ENCODE results near the gene NOSIP.

The NOSIP gene

DNA sequence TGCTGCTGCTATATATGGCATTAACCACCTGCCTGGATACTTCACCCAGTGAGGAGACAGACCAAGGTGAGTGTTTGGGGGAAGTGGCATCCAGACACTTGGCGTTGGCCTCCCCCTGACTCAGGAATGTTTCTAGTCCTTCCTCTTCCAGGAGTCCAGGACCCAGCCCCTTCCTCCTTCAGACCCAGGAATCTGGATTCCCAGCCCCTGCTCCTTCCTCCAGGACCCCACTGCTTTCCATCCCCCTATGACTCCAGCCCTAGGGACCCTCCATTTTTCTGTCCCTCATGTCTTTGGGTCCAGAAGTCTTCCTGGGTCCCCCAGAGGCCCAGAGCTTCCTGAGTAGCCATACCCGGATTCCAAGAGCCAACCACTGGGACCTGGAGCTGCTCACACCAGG is 2.9 kb upstream of the NOSIP start:
- DNase-seq (ENCODE audit: low read depth), result no peak
- H3K4me3 ChIP-seq (ENCODE audit: low read depth, low read length), result no peak overlapping the region
- TF ChIP-seq CTCF (conservative IDR thresholded peaks at IDR 0.05; ENCODE audit: low read depth, low read length), result no peak

DNA sequence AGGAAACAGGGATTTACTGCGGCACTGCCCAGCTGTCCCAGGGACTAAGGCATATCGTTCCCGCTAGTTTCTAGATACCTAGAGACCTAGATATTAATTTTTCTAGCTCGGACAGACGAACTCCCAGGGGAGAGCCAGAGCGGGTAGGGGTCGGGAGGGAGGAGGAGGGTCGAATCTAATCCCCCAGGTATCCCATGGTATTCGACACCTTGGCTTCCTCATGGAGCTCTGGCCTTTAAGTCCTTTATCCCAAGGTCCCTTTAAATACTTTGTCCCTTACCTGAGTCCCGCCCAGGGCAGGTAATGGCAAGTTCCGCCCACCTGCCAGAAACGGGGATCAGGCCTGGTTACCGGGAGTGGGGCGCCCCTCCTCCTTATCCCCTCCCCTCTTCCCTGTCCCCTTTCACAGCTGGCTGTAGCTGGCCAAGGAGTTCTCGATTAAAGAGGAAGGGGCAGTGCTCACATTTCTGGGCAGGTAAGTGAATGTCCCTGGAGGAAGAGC is 702 bp upstream of the NOSIP start, which contains the start of gene PRRG2:
Gene PRRG2, plus strand, starts transcription at position 310 of the 502 bp plus-strand sequence. CDS start 1,904 bp downstream, outside the sequence.
- no peak for DNase-seq (ENCODE audit: low read depth)
- H3K4me3 ChIP-seq (ENCODE audit: low read depth, low read length), result peak within 1 kb of the TSS; percentile 86
- TF ChIP-seq CTCF (conservative IDR thresholded peaks at IDR 0.05; ENCODE audit: low read depth, low read length), result no peak

GRCh38 chr19:49579947-49580263 is 451 bp downstream of the NOSIP start:
- DNase-seq (ENCODE audit: low read depth), result no peak
- no peak for TF ChIP-seq CTCF (conservative IDR thresholded peaks at IDR 0.05; ENCODE audit: low read depth, low read length)
- peak overlapping the region; percentile 86 for H3K4me3 ChIP-seq (ENCODE audit: low read depth, low read length)

GRCh38 chr19:49579193-49579592 is 1.2 kb downstream of the NOSIP start:
- no peak for DNase-seq (ENCODE audit: low read depth)
- TF ChIP-seq CTCF (conservative IDR thresholded peaks at IDR 0.05; ENCODE audit: low read depth, low read length), result no peak
- H3K4me3 ChIP-seq (ENCODE audit: low read depth, low read length), result peak overlapping the region; percentile 86

- no peak overlapping the region for H3K4me3 ChIP-seq (ENCODE audit: low read depth, low read length)
- TF ChIP-seq CTCF (conservative IDR thresholded peaks at IDR 0.05; ENCODE audit: low read depth, low read length), result no peak
- DNase-seq (ENCODE audit: low read depth), result no peak
Measured at GRCh38 chr19:49574206-49574755, 6.1 kb downstream of the NOSIP start.

DNA sequence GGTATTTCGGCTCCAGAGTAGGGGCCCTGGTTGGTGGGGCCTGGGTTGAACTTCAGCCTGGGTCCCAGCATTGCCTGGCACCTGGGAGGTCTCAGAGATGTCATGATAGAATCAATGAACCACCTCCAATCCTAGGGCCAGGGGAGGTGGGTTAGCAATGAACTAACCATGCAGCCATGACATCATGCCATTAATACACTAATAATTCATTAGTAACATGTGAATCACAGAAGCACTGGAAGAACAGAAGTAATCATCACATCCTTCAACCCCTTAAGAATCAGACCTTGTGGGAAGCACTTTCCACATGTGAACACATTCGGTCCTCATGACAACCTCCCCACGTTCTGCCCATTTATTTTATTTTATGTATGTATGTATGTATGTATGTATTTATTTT is 6.9 kb downstream of the NOSIP start:
- TF ChIP-seq CTCF (conservative IDR thresholded peaks at IDR 0.05; ENCODE audit: low read depth, low read length), result no peak
- H3K4me3 ChIP-seq (ENCODE audit: low read depth, low read length), result no peak overlapping the region
- no peak for DNase-seq (ENCODE audit: low read depth)

DNA sequence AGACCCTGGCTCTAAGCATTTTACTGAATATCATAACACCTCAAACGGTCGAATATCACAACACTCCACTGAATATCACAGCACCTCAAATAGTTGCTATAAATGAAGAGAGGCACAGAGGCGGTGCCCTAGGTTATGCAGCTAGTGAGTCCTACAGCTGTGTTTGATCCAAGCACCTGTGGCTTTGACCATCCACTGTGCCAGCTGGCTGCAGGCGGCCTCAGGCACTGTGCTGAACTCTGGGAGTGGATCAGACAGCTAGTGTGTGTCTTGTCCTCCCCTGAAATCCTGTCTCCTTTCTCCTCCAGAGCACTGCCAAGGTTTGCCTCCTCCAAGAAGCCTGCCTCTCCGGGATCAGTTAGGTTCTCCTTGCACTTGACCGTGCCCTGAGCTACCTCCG is 7.3 kb downstream of the NOSIP start:
- DNase-seq (ENCODE audit: low read depth), result no peak
- no peak overlapping the region for H3K4me3 ChIP-seq (ENCODE audit: low read depth, low read length)
- no peak for TF ChIP-seq CTCF (conservative IDR thresholded peaks at IDR 0.05; ENCODE audit: low read depth, low read length)
